ENCODE data around the gene KANSL2. TPM values are rescaled to one million over a fixed set of nuclear protein-coding genes. Genes with fewer than 3 reads are reported as not detected.

KANSL2 gene
- total and polyA plus RNA-seq, 2 donors (not counting 1 experiment from before 2014, with no cell fraction given) = 47.3 to 64.6 TPM

- POLR2A ChIA-PET = no interaction called here
- no peak overlapping the region for H3K9ac ChIP-seq (ENCODE audit: low read length)
- intact Hi-C loops (cut with micrococcal nuclease) = no loop called here
- no peaks in the 10 kb centered on the region for H3K9me3 ChIP-seq (ENCODE audit: control extremely low read depth in 1 of 3, control insufficient read depth in 2 of 3, insufficient read depth in 1 of 3, low read length in 2 of 3)
- H3K27me3 ChIP-seq (replicated peaks in 1 of 4; ENCODE audit: control extremely low read depth in 1 of 4, control insufficient read depth in 3 of 4, insufficient read depth in 4 of 4, low read length in 3 of 4) = no peaks in the 10 kb centered on the region
- H4K20me1 ChIP-seq (ENCODE audit: control insufficient read depth, insufficient read depth, low read length, poor library complexity, severe bottlenecking) = peaks cover 9% of the 10 kb centered on the region
- CTCF ChIA-PET = no interaction called here
- ATAC-seq (ENCODE audit: low read depth) (no peak), DNase-seq (no peak)
- no peak overlapping the region for H3K4me3 Mint-ChIP-seq
- no peaks in the 10 kb centered on the region for H3K4me1 ChIP-seq (ENCODE audit: control insufficient read depth in 2 of 2, insufficient read depth in 2 of 2, low read length in 2 of 2)
- H3K4me1 Mint-ChIP-seq = no peaks in the 10 kb centered on the region
- no peak overlapping the region for H3K4me3 ChIP-seq (ENCODE audit: control extremely low read depth in 1 of 5, extremely low read depth in 1 of 5, insufficient read depth in 1 of 5, low read depth in 2 of 5, low read length in 4 of 5)
- H3K79me2 ChIP-seq (ENCODE audit: control insufficient read depth, insufficient read depth, low read length) = peaks cover 7% of the 10 kb centered on the region
- no CpG with 5 or more reads among the region's 2 CpGs for whole genome bisulfite sequencing (ENCODE audit: insufficient coverage)
- no peaks in the 10 kb centered on the region for H3K27me3 Mint-ChIP-seq
- TF ChIP-seq EZH2 (IDR thresholded peaks at IDR 0.05; ENCODE audit: borderline replicate concordance, insufficient read depth, low read depth, low read length, poor library complexity, severe bottlenecking) = no peak
- TF ChIP-seq CTCF (IDR thresholded peaks at IDR 0.05) = no peak
- no peak overlapping the region for H3K27ac Mint-ChIP-seq
- no peak overlapping the region for H2AFZ ChIP-seq (ENCODE audit: insufficient read depth, low read depth, low read length, poor library complexity, severe bottlenecking)
- no peaks in the 10 kb centered on the region for H3K9me3 Mint-ChIP-seq (ENCODE audit: insufficient read depth)
- no peak overlapping the region for H3K27ac ChIP-seq (ENCODE audit: low read length in 2 of 2)
- no peak overlapping the region for H3K4me2 ChIP-seq (replicated peaks; ENCODE audit: low read depth, low read length, poor library complexity, severe bottlenecking)
- peaks cover 5 to 75% of the 10 kb centered on the region in 2 experiments for H3K36me3 ChIP-seq (replicated peaks in 1 of 2; ENCODE audit: control extremely low read depth in 1 of 2, control insufficient read depth in 1 of 2, extremely low read depth in 1 of 2, insufficient read depth in 2 of 2, low read length in 1 of 2)
These were observed 9.9 kb upstream of the KANSL2 start for GRCh38 chr12:48691826-48692487.

GRCh38 chr12:48690990-48691389, 9.0 kb upstream of the KANSL2 start:
- no peaks in the 10 kb centered on the region for H3K4me1 Mint-ChIP-seq
- Histone ChIP-seq H3K9ac (ENCODE audit: low read length) (no peak overlapping the region), H3K4me3 (ENCODE audit: control extremely low read depth in 1 of 5, extremely low read depth in 1 of 5, insufficient read depth in 1 of 5, low read depth in 2 of 5, low read length in 4 of 5) (no peak overlapping the region), H3K4me2 (replicated peaks; ENCODE audit: low read depth, low read length, poor library complexity, severe bottlenecking) (no peak overlapping the region), H3K27ac (ENCODE audit: low read length in 2 of 2) (no peak overlapping the region), H3K36me3 (replicated peaks in 1 of 2; ENCODE audit: control extremely low read depth in 1 of 2, control insufficient read depth in 1 of 2, extremely low read depth in 1 of 2, insufficient read depth in 2 of 2, low read length in 1 of 2) (peaks cover 5 to 65% of the 10 kb centered on the region in 2 experiments), H2AFZ (ENCODE audit: insufficient read depth, low read depth, low read length, poor library complexity, severe bottlenecking) (no peak overlapping the region), H3K79me2 (ENCODE audit: control insufficient read depth, insufficient read depth, low read length) (peaks cover 3% of the 10 kb centered on the region), H3K9me3 (ENCODE audit: control extremely low read depth in 1 of 3, control insufficient read depth in 2 of 3, insufficient read depth in 1 of 3, low read length in 2 of 3) (no peaks in the 10 kb centered on the region), H4K20me1 (ENCODE audit: control insufficient read depth, insufficient read depth, low read length, poor library complexity, severe bottlenecking) (peaks cover 9% of the 10 kb centered on the region), H3K27me3 (replicated peaks in 1 of 4; ENCODE audit: control extremely low read depth in 1 of 4, control insufficient read depth in 3 of 4, insufficient read depth in 4 of 4, low read length in 3 of 4) (no peaks in the 10 kb centered on the region), H3K4me1 (ENCODE audit: control insufficient read depth in 2 of 2, insufficient read depth in 2 of 2, low read length in 2 of 2) (no peaks in the 10 kb centered on the region)
- no peaks in the 10 kb centered on the region for H3K9me3 Mint-ChIP-seq (ENCODE audit: insufficient read depth)
- ATAC-seq (ENCODE audit: low read depth) (no peak), DNase-seq (no peak)
- H3K4me3 Mint-ChIP-seq = no peak overlapping the region
- TF ChIP-seq CTCF (IDR thresholded peaks at IDR 0.05) (no peak), EZH2 (IDR thresholded peaks at IDR 0.05; ENCODE audit: borderline replicate concordance, insufficient read depth, low read depth, low read length, poor library complexity, severe bottlenecking) (no peak)
- 91% methylated on average over 4 of the region's 4 CpGs for WGBS (ENCODE audit: insufficient coverage)
- H3K27me3 Mint-ChIP-seq = no peaks in the 10 kb centered on the region
- ChIA-PET POLR2A (no interaction called here), CTCF (no interaction called here)
- H3K27ac Mint-ChIP-seq = no peak overlapping the region
- intact Hi-C loops (cut with micrococcal nuclease) = no loop called here
